T47D (cell line): ENCODE results near the gene CRKL.
A peak's percentile ranks its signal among the peaks of the same experiment; 100 is the strongest.
"Not testable (repeated sequence)": the region's sequence is repeated elsewhere in the genome, so short reads cannot be mapped to it uniquely, and the experiment has no call there.

Source experiments
- DNase-seq, 2 experiments: peaks; one replicate each; pipeline versions ENCODE4 v3.0.0 to v3.0.0-alpha.2; 2011 to 2012; ENCODE audit warnings: low read depth in 1 of 2, low spot score in 1 of 2
- JUND ChIP-seq: IDR thresholded peaks from 2 replicates; pipeline ENCODE4 v1.6.1; 2012; ENCODE audit warnings: low read depth
- in situ Hi-C: cut with HindIII; loops from 2 replicates; pipeline ENCODE4 v1.10.0; 2016; ENCODE audit warnings: low sequenced_read_pairs, low pct_unique_long_range_greater_than_20kb

The CRKL gene

GRCh38 chr22:20905415-20906386, 11.5 kb upstream of the CRKL start:
- no peak for TF ChIP-seq JUND
- in situ Hi-C loops, result no loop called here
- no peak for DNase-seq

GRCh38 chr22:20906387-20906767, 10.8 kb upstream of the CRKL start:
- no peak for TF ChIP-seq JUND
- DNase-seq, result no peak
- in situ Hi-C loops, result no loop called here

- in situ Hi-C loops, DNase-seq: not testable (repeated sequence)
These were observed 8.5 kb upstream of the CRKL start for GRCh38 chr22:20908717-20909116.

GRCh38 chr22:20909543-20910303, 7.5 kb upstream of the CRKL start:
- DNase-seq, result no peak
- in situ Hi-C loops, result no loop called here
- TF ChIP-seq JUND, result no peak

- DNase-seq, result no peak
- TF ChIP-seq JUND, result no peak
- in situ Hi-C loops, result no loop called here
These were observed 4.7 kb upstream of the CRKL start for GRCh38 chr22:20912494-20912893.

- in situ Hi-C loops, result no loop called here
- DNase-seq, result peak in 1 of 2 experiments; percentile 38
- no peak for TF ChIP-seq JUND
These were observed 1.5 kb downstream of the CRKL start for GRCh38 chr22:20918663-20919218.

- no peak for TF ChIP-seq JUND
- in situ Hi-C loops, result no loop called here
- DNase-seq, result no peak
These were observed 2.5 kb downstream of the CRKL start for GRCh38 chr22:20919718-20920117.

GRCh38 chr22:20920881-20921203, 3.6 kb downstream of the CRKL start:
- no peak for TF ChIP-seq JUND
- no peak for DNase-seq
- in situ Hi-C loops, result no loop called here

GRCh38 chr22:20922141-20922751, 5.0 kb downstream of the CRKL start:
- DNase-seq, result peak in 1 of 2 experiments; percentile 18
- in situ Hi-C loops, result no loop called here
- TF ChIP-seq JUND, result no peak

- no peak for TF ChIP-seq JUND
- no peak for DNase-seq
- in situ Hi-C loops, result no loop called here
These were observed 9.0 kb downstream of the CRKL start for GRCh38 chr22:20926243-20926642.

- no peak for DNase-seq
- no peak for TF ChIP-seq JUND
- in situ Hi-C loops, result no loop called here
These were observed 10.8 kb downstream of the CRKL start for GRCh38 chr22:20927940-20928572.

GRCh38 chr22:20928573-20928967, 11.4 kb downstream of the CRKL start:
- no peak for TF ChIP-seq JUND
- no peak for DNase-seq
- in situ Hi-C loops, result no loop called here

GRCh38 chr22:20930004-20930403, 12.8 kb downstream of the CRKL start:
- DNase-seq, result no peak
- in situ Hi-C loops, result no loop called here
- no peak for TF ChIP-seq JUND

GRCh38 chr22:20930435-20930834, 13.2 kb downstream of the CRKL start:
- DNase-seq, in situ Hi-C loops: not testable (repeated sequence)
